Measurements from ENCODE around the gene OGDHL. TPM values are rescaled to one million over a fixed set of nuclear protein-coding genes. Genes with fewer than 3 reads are reported as not detected.

Gene OGDHL
- total RNA-seq, 1 donor from 2014 or later, result 1.9 TPM

DNA sequence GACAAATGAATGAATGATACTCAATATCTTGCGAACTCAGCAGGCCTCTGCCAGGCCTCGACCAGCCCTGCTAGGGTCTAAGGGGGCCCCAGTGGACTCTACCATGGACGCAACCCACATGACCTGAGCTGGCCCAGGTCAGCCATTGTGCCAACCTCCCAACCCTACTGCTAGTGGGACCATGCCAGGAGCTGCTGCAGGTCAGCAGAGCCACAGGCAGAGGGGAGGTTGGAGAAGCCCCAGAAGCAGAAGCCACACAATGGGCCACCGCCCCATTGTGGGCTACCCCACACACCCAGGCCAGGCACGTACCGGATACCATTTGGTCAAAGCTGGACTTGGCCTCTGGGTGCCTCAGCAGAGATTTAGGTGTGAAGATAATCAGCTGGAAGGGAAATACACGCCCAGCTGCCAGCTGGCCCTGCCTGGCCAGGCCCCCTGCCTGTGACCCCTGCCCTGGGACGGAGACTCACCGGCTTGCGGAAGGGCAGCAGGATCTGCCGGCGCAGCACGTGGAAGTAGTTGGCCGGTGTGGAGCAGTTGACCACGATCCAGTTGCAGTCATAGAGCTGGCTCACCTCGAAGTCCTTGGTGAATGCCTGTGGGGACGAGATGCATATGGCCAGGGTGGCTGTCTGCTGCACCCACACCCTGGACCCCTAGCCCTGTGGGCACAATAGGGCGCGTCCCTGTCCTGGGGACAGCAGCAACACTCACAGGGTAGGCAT is 24.5 kb downstream of the OGDHL start:
- H3K27ac ChIP-seq (ENCODE audit: low read depth, low read length), result no peak overlapping the region
- H3K4me3 ChIP-seq (ENCODE audit: insufficient read depth, low read depth, low read length), result no peak overlapping the region
- H3K79me2 ChIP-seq (ENCODE audit: insufficient read depth, low read length), result no peaks in the 10 kb centered on the region
- no peaks in the 10 kb centered on the region for H3K4me1 ChIP-seq (ENCODE audit: insufficient read depth, low read length)
- Mint-ChIP-seq H3K9me3 (ENCODE audit: unreplicated experiment) (no peaks in the 10 kb centered on the region), H3K4me3 (ENCODE audit: unreplicated experiment) (no peak overlapping the region), H3K27me3 (ENCODE audit: low read depth, unreplicated experiment) (peaks cover 5% of the 10 kb centered on the region), H3K36me3 (ENCODE audit: low read depth, unreplicated experiment) (peaks cover 2% of the 10 kb centered on the region), H3K27ac (ENCODE audit: unreplicated experiment) (no peak overlapping the region), H3K4me1 (ENCODE audit: low read depth, unreplicated experiment) (no peaks in the 10 kb centered on the region)
- no peak overlapping the region for H3K9ac ChIP-seq (ENCODE audit: low read length)
- H4K20me1 ChIP-seq (ENCODE audit: insufficient read depth, low read length), result no peaks in the 10 kb centered on the region
- H3K36me3 ChIP-seq (ENCODE audit: insufficient read depth, low read length), result no peaks in the 10 kb centered on the region
- no peak for FAIRE-seq
- no peak overlapping the region for H3K4me2 ChIP-seq (ENCODE audit: low read length)
- H3K27me3 ChIP-seq (ENCODE audit: insufficient read depth, low read length), result no peaks in the 10 kb centered on the region
- H3K9me3 ChIP-seq (ENCODE audit: insufficient read depth, low read depth, low read length), result peaks cover 6% of the 10 kb centered on the region
- H2AFZ ChIP-seq (ENCODE audit: low read depth, low read length), result no peak overlapping the region
- TF ChIP-seq, protein P1, sequence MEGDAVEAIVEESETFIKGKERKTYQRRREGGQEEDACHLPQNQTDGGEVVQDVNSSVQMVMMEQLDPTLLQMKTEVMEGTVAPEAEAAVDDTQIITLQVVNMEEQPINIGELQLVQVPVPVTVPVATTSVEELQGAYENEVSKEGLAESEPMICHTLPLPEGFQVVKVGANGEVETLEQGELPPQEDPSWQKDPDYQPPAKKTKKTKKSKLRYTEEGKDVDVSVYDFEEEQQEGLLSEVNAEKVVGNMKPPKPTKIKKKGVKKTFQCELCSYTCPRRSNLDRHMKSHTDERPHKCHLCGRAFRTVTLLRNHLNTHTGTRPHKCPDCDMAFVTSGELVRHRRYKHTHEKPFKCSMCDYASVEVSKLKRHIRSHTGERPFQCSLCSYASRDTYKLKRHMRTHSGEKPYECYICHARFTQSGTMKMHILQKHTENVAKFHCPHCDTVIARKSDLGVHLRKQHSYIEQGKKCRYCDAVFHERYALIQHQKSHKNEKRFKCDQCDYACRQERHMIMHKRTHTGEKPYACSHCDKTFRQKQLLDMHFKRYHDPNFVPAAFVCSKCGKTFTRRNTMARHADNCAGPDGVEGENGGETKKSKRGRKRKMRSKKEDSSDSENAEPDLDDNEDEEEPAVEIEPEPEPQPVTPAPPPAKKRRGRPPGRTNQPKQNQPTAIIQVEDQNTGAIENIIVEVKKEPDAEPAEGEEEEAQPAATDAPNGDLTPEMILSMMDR (IDR thresholded peaks at IDR 0.05; ENCODE audit: insufficient read depth, low read depth, low read length), result no peak
- TF ChIP-seq EZH2 (IDR thresholded peaks at IDR 0.05; ENCODE audit: insufficient read depth, low read length), result no peak
- DNase-seq (ENCODE audit: low read depth), result no peak

DNA sequence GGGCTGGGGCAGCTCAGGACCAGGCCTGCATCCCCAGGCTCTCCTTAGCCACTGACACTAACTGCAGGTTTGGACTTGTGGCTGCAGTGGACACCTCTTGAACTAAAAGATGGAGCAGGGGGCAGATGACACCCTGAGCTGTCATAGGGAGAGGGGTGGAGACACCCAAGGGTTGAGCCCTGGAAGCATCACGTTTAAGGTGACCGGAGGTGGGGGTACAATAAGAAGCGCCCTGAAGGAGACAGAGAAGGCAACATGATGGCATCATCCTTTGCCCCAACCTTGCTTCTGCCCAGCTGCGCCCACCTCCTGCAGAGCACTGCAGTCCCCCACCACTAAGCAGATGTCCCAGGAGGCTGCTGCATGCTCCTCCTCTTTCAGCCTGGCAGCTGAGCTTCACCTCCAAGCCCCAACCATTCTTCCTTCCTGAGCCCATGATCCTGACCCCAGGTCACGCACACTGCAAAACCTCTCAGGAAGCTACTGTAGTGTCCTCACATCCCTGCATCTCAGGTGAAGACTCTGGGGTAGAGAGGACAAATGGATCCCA is 25.5 kb downstream of the OGDHL start:
- Mint-ChIP-seq H3K27me3 (ENCODE audit: low read depth, unreplicated experiment) (peaks cover 3% of the 10 kb centered on the region), H3K27ac (ENCODE audit: unreplicated experiment) (no peak overlapping the region), H3K9me3 (ENCODE audit: unreplicated experiment) (no peaks in the 10 kb centered on the region), H3K4me1 (ENCODE audit: low read depth, unreplicated experiment) (no peaks in the 10 kb centered on the region), H3K36me3 (ENCODE audit: low read depth, unreplicated experiment) (peaks cover 2% of the 10 kb centered on the region), H3K4me3 (ENCODE audit: unreplicated experiment) (no peak overlapping the region)
- no peak overlapping the region for H3K4me3 ChIP-seq (ENCODE audit: insufficient read depth, low read depth, low read length)
- DNase-seq (ENCODE audit: low read depth) (no peak), FAIRE-seq (no peak)
- no peaks in the 10 kb centered on the region for H3K36me3 ChIP-seq (ENCODE audit: insufficient read depth, low read length)
- no peak overlapping the region for H3K9ac ChIP-seq (ENCODE audit: low read length)
- H3K79me2 ChIP-seq (ENCODE audit: insufficient read depth, low read length), result no peaks in the 10 kb centered on the region
- no peak for TF ChIP-seq EZH2 (IDR thresholded peaks at IDR 0.05; ENCODE audit: insufficient read depth, low read length)
- TF ChIP-seq, protein P1 (IDR thresholded peaks at IDR 0.05; ENCODE audit: insufficient read depth, low read depth, low read length), result no peak
- no peaks in the 10 kb centered on the region for H3K27me3 ChIP-seq (ENCODE audit: insufficient read depth, low read length)
- no peaks in the 10 kb centered on the region for H3K4me1 ChIP-seq (ENCODE audit: insufficient read depth, low read length)
- H3K9me3 ChIP-seq (ENCODE audit: insufficient read depth, low read depth, low read length), result peaks cover under 1% of the 10 kb centered on the region
- H3K27ac ChIP-seq (ENCODE audit: low read depth, low read length), result no peak overlapping the region
- no peaks in the 10 kb centered on the region for H4K20me1 ChIP-seq (ENCODE audit: insufficient read depth, low read length)
- no peak overlapping the region for H2AFZ ChIP-seq (ENCODE audit: low read depth, low read length)
- H3K4me2 ChIP-seq (ENCODE audit: low read length), result no peak overlapping the region

Data from astrocyte (in vitro differentiated cells and primary cell).